Osteoblast (primary cell): ENCODE results near the gene HEXB. TPM values are rescaled to one million over a fixed set of nuclear protein-coding genes. Genes with fewer than 3 reads are reported as not detected.
"Not testable (repeated sequence)": the region's sequence is repeated elsewhere in the genome, so short reads cannot be mapped to it uniquely, and the experiment has no call there.

Experiments
- DNase-seq: peaks from one replicate; pipeline ENCODE4 v3.0.0; 2011; ENCODE audit warnings: low spot score, mixed read lengths; ENCODE audit not compliant: insufficient read length; ENCODE audit errors: missing footprints
- H2AFZ ChIP-seq: 2 replicates; pipeline ENCODE4 v1.6.0; 2011; ENCODE audit warnings: mild to moderate bottlenecking, low read length
- H3K27ac ChIP-seq: 2 replicates; pipeline ENCODE4 v1.5.1; 2011; ENCODE audit warnings: mild to moderate bottlenecking, low read depth, low read length, moderate library complexity
- H3K27me3 ChIP-seq: 2 replicates; pipeline ENCODE4 v1.6.0; 2012; ENCODE audit warnings: mild to moderate bottlenecking, control low read depth, inconsistent platforms, low read length, moderate library complexity; ENCODE audit not compliant: insufficient read depth
- H3K36me3 ChIP-seq: 2 replicates; pipeline ENCODE4 v1.5.1; 2011; ENCODE audit warnings: mild to moderate bottlenecking, low read length, control low read depth, moderate library complexity; ENCODE audit not compliant: insufficient read depth
- H3K4me1 ChIP-seq: 2 replicates; pipeline ENCODE4 v1.5.1; 2011; ENCODE audit warnings: mild to moderate bottlenecking, low read length, control low read depth, moderate library complexity; ENCODE audit not compliant: insufficient read depth
- H3K4me2 ChIP-seq: 2 replicates; pipeline ENCODE4 v1.6.0; 2011; ENCODE audit warnings: mild to moderate bottlenecking, low read length; ENCODE audit not compliant: insufficient read depth
- H3K4me3 ChIP-seq: fragments of 200-600 bp; sonication (generic); 3 replicates; pipeline ENCODE4 v1.5.1; 2012; ENCODE audit warnings: mild to moderate bottlenecking, low read length, inconsistent platforms; ENCODE audit not compliant: insufficient read depth
- H3K79me2 ChIP-seq: 2 replicates; pipeline ENCODE4 v1.6.0; 2012; ENCODE audit warnings: mild to moderate bottlenecking, low read length, control low read depth, inconsistent platforms; ENCODE audit not compliant: insufficient read depth
- H3K9me3 ChIP-seq: 2 replicates; pipeline ENCODE4 v1.5.1; 2011; ENCODE audit warnings: low read depth, low read length, control low read depth
- H4K20me1 ChIP-seq: 2 replicates; pipeline ENCODE4 v1.6.0; 2012; ENCODE audit warnings: mild to moderate bottlenecking, low read length, control low read depth; ENCODE audit not compliant: insufficient read depth
- total RNA-seq: library from RNA; depleted of rRNA; stranded (reverse); fragments of >200 nt; gene quantifications from 2 replicates; pipeline ENCODE4 v1.2.3, GENCODE V29; 2012
- TF ChIP-seq, protein P1 (sequence below): IDR thresholded peaks from 2 replicates; pipeline ENCODE4 v1.5.1; 2011; ENCODE audit warnings: mild to moderate bottlenecking, low read depth, low read length, moderate library complexity; ENCODE audit errors: extremely low read depth

The HEXB gene
- total RNA-seq, 1 donor = 267 TPM

GRCh38 chr5:74725331-74725730, 40.3 kb downstream of the HEXB start:
- TF ChIP-seq, protein P1, sequence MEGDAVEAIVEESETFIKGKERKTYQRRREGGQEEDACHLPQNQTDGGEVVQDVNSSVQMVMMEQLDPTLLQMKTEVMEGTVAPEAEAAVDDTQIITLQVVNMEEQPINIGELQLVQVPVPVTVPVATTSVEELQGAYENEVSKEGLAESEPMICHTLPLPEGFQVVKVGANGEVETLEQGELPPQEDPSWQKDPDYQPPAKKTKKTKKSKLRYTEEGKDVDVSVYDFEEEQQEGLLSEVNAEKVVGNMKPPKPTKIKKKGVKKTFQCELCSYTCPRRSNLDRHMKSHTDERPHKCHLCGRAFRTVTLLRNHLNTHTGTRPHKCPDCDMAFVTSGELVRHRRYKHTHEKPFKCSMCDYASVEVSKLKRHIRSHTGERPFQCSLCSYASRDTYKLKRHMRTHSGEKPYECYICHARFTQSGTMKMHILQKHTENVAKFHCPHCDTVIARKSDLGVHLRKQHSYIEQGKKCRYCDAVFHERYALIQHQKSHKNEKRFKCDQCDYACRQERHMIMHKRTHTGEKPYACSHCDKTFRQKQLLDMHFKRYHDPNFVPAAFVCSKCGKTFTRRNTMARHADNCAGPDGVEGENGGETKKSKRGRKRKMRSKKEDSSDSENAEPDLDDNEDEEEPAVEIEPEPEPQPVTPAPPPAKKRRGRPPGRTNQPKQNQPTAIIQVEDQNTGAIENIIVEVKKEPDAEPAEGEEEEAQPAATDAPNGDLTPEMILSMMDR = no peak
- no peaks in the 10 kb centered on the region for H3K9me3 ChIP-seq

GRCh38 chr5:74736759-74737158, 51.7 kb downstream of the HEXB start:
- Histone ChIP-seq H3K27me3 (no peaks in the 10 kb centered on the region), H3K4me3 (no peak overlapping the region), H3K4me1 (no peaks in the 10 kb centered on the region), H4K20me1 (no peaks in the 10 kb centered on the region), H3K27ac (no peak overlapping the region), H2AFZ (no peak overlapping the region), H3K79me2 (no peaks in the 10 kb centered on the region), H3K36me3 (peaks cover 41% of the 10 kb centered on the region), H3K4me2 (no peak overlapping the region), H3K9me3 (no peaks in the 10 kb centered on the region)
- TF ChIP-seq, protein P1 = no peak
- DNase-seq = no peak

More at GRCh38 chr5:74725331-74725730, 40.3 kb downstream of the HEXB start:
- Histone ChIP-seq H2AFZ (no peak overlapping the region), H3K27me3 (no peaks in the 10 kb centered on the region), H3K4me3 (no peak overlapping the region), H3K36me3 (peaks cover 64% of the 10 kb centered on the region), H3K27ac (no peak overlapping the region), H3K4me1 (no peaks in the 10 kb centered on the region), H3K4me2 (no peak overlapping the region), H4K20me1 (no peaks in the 10 kb centered on the region), H3K79me2 (no peaks in the 10 kb centered on the region)
- DNase-seq = no peak

- Histone ChIP-seq H3K4me2 (no peak overlapping the region), H2AFZ (no peak overlapping the region), H3K9me3 (no peaks in the 10 kb centered on the region), H3K4me1 (no peaks in the 10 kb centered on the region), H3K4me3 (no peak overlapping the region), H3K79me2 (no peaks in the 10 kb centered on the region), H3K36me3 (peaks cover 41% of the 10 kb centered on the region), H3K27me3 (no peaks in the 10 kb centered on the region), H4K20me1 (no peaks in the 10 kb centered on the region), H3K27ac (no peak overlapping the region)
- TF ChIP-seq, protein P1 = no peak
- no peak for DNase-seq
These were observed 53.4 kb downstream of the HEXB start for GRCh38 chr5:74738406-74738805.

GRCh38 chr5:74748742-74749141, 63.7 kb downstream of the HEXB start:
- H3K79me2 ChIP-seq, H2AFZ ChIP-seq, DNase-seq, H3K27ac ChIP-seq, H3K9me3 ChIP-seq, H3K4me2 ChIP-seq, H4K20me1 ChIP-seq, H3K4me1 ChIP-seq, H3K4me3 ChIP-seq, H3K27me3 ChIP-seq: not testable (repeated sequence)
- peaks cover 36% of the 10 kb centered on the region for H3K36me3 ChIP-seq
